Lung (tissue), 12 donors: ENCODE data around the gene HSPA12B. TPM values are rescaled to one million over a fixed set of nuclear protein-coding genes. Genes with fewer than 3 reads are reported as not detected.

ENCODE experiments used
- ATAC-seq: fragments of 200-7000 bp; cut with Tn5 transposase; one replicate; pipeline ENCODE4 v1.9.1; 2020; ENCODE audit warnings: moderate number of reproducible peaks; ENCODE audit not compliant: insufficient read depth, low FRiP score
- DNase-seq, 3 donors: peaks; one replicate each; pipeline ENCODE4 v3.0.0-alpha.2; 2013 to 2017
- H3K27ac ChIP-seq, 2 donors: one replicate each; pipeline ENCODE4 v1.5.1; 2013; ENCODE audit warnings: mild to moderate bottlenecking in 2 of 2, moderate library complexity in 2 of 2, control low read depth in 1 of 2, inconsistent platforms in 1 of 2, low read depth in 1 of 2, low read length in 1 of 2
- H3K27me3 ChIP-seq, 3 donors: one replicate each; pipeline ENCODE4 v1.5.1; 2013; ENCODE audit warnings: low read length in 2 of 3; ENCODE audit not compliant: control insufficient read depth in 3 of 3, insufficient read depth in 3 of 3
- H3K36me3 ChIP-seq, 4 donors: one replicate each; pipeline ENCODE4 v1.5.1; 2013; ENCODE audit warnings: low read length in 4 of 4, mild to moderate bottlenecking in 1 of 4, moderate library complexity in 1 of 4; ENCODE audit not compliant: control insufficient read depth in 4 of 4, insufficient read depth in 4 of 4
- H3K4me1 ChIP-seq, 5 donors: one replicate each; pipeline ENCODE4 v1.5.1; 2013; ENCODE audit warnings: low read length in 5 of 5, mild to moderate bottlenecking in 2 of 5, moderate library complexity in 1 of 5; ENCODE audit not compliant: control insufficient read depth in 5 of 5, insufficient read depth in 5 of 5
- H3K4me3 ChIP-seq: one replicate; pipeline ENCODE4 v1.5.1; 2013; ENCODE audit warnings: mild to moderate bottlenecking, control low read depth, moderate library complexity
- H3K9ac ChIP-seq, 2 donors: one replicate each; pipeline ENCODE4 v1.5.1; 2013; ENCODE audit warnings: low read length in 2 of 2, control low read depth in 1 of 2; ENCODE audit not compliant: insufficient read depth in 1 of 2
- H3K9me3 ChIP-seq, 4 donors: one replicate each; pipeline ENCODE4 v1.5.1; 2013; ENCODE audit warnings: low read length in 3 of 4, mild to moderate bottlenecking in 1 of 4, moderate library complexity in 1 of 4; ENCODE audit not compliant: control insufficient read depth in 4 of 4, insufficient read depth in 3 of 4
- CTCF ChIP-seq: IDR thresholded peaks from 2 replicates; pipeline ENCODE4 v1.5.1; 2012; ENCODE audit warnings: mild to moderate bottlenecking; ENCODE audit errors: control extremely low read depth, extremely low read depth
- WGBS, 2 donors: extraction: QIAGEN DNeasy Blood & Tissue Kit; methylation state at CpG; one replicate each; pipeline ENCODE4 v1.1.7; 2013; 5-methylcytosine and 5-hydroxymethylcytosine counted together
- polyA plus RNA-seq, 2 donors: library from polyadenylated mRNA; stranded (reverse); fragments of 200-250 nt; gene quantifications; one replicate each; pipeline ENCODE4 v1.2.1, GENCODE V29; 2013
- total RNA-seq, 2 donors: library from RNA; depleted of rRNA in 1 of 2; stranded (reverse); fragments of >200 nt in 1 of 2; gene quantifications; one replicate each; pipeline ENCODE4 v1.2.1, GENCODE V29; 2014 to 2021
- donor health status: control.
- donor health status: control.
- donor health status: Bipolar disorder and iron deficiency.
- donor health status: healthy.
- donor health status: DM: yes; HTN: yes; CAD: no.

HSPA12B gene
- total and polyA plus RNA-seq, 4 donors: 11.4 to 28.3 (median 19.9) TPM

GRCh38 chr20:3716195-3716834, 16.2 kb upstream of the HSPA12B start:
- peaks cover 0 to 2% (median 0%) of the 10 kb centered on the region in 5 donors for H3K4me1 ChIP-seq
- H3K27me3 ChIP-seq: no peaks in the 10 kb centered on the region
- H3K36me3 ChIP-seq: no peaks in the 10 kb centered on the region
- H3K27ac ChIP-seq: no peak overlapping the region
- no peak for ATAC-seq
- H3K9ac ChIP-seq: no peak overlapping the region
- peak; percentile 65 to 70 (median 67) for DNase-seq
- peaks cover 0 to 1% (median 0%) of the 10 kb centered on the region in 4 donors for H3K9me3 ChIP-seq
- TF ChIP-seq CTCF: peak; percentile 56
- H3K4me3 ChIP-seq: no peak overlapping the region
- WGBS, 2 donors: 82 to 83% methylated on average over 4 of the region's 4 CpGs

- no peaks in the 10 kb centered on the region for H3K36me3 ChIP-seq
- H3K9ac ChIP-seq: no peak overlapping the region
- TF ChIP-seq CTCF: no peak
- H3K4me1 ChIP-seq: no peaks in the 10 kb centered on the region
- peaks cover 0 to 1% (median 0%) of the 10 kb centered on the region in 4 donors for H3K9me3 ChIP-seq
- DNase-seq: no peak
- ATAC-seq: no peak
- no peaks in the 10 kb centered on the region for H3K27me3 ChIP-seq
- no peak overlapping the region for H3K4me3 ChIP-seq
- no peak overlapping the region for H3K27ac ChIP-seq
- WGBS, 2 donors: 90 to 92% methylated on average over 4 of the region's 4 CpGs
These were observed 13.4 kb upstream of the HSPA12B start for GRCh38 chr20:3719046-3719445.

- WGBS, 2 donors: 78 to 80% methylated on average over 2 of the region's 2 CpGs
- Histone ChIP-seq H3K4me3 (no peak overlapping the region), H3K27me3 (no peaks in the 10 kb centered on the region), H3K9me3 (peaks cover 0 to 1% (median 0%) of the 10 kb centered on the region in 4 donors), H3K27ac (no peak overlapping the region), H3K4me1 (no peaks in the 10 kb centered on the region), H3K9ac (no peak overlapping the region), H3K36me3 (no peaks in the 10 kb centered on the region)
- no peak for ATAC-seq
- TF ChIP-seq CTCF: no peak
- DNase-seq: no peak
These were observed 12.4 kb upstream of the HSPA12B start for GRCh38 chr20:3720068-3720467.

- ATAC-seq (no peak), DNase-seq (no peak)
- Histone ChIP-seq H3K36me3 (no peaks in the 10 kb centered on the region), H3K9me3 (peaks cover 0 to 1% (median 0%) of the 10 kb centered on the region in 4 donors), H3K27ac (no peak overlapping the region), H3K4me3 (no peak overlapping the region), H3K4me1 (no peaks in the 10 kb centered on the region), H3K9ac (no peak overlapping the region), H3K27me3 (no peaks in the 10 kb centered on the region)
- WGBS, 2 donors: 66 to 70% methylated on average over 6 of the region's 6 CpGs
- no peak for TF ChIP-seq CTCF
These were observed 11.9 kb upstream of the HSPA12B start for GRCh38 chr20:3720626-3721025.
